HepG2 (cell line): ENCODE data around the gene FBXO10. TPM values are rescaled to one million over a fixed set of nuclear protein-coding genes. Genes with fewer than 3 reads are reported as not detected.

Source experiments
- ATAC-seq: fragments of 200-7000 bp; cut with Tn5 transposase; 3 replicates; pipeline ENCODE4 v1.9.1; 2020; ENCODE audit warnings: mild to moderate bottlenecking, moderate library complexity
- BruUV-seq: library from RNA; stranded (reverse); fragments of 400-500 nt; replicated peaks from 2 replicates; lab custom pipeline; 2021; lab: Mats Ljungman, UMichigan
- CTCF ChIA-PET: fragments of 300-600 bp; formaldehyde crosslinking; extraction: SDS; loops from one replicate; lab custom pipeline; 2021; ENCODE audit warnings: low total read pairs, inconsistent platforms, low intra/inter-chr PET ratio; lab: Yijun Ruan, JAX
- POLR2A ChIA-PET: fragments of 350-600 bp; sonication (Branson Sonifier 250); formaldehyde crosslinking; loops from one replicate; lab custom pipeline; 2020; ENCODE audit warnings: antibody characterized with exemption, inconsistent platforms; lab: Yijun Ruan, JAX
- DNase-seq: peaks from one replicate; pipeline ENCODE4 v3.0.0-alpha.2; 2015; ENCODE audit warnings: low spot score
- FAIRE-seq: peaks from 3 replicates; lab custom pipeline; 2011; peaks lifted over from hg19 to GRCh38; lab: Jason Lieb, UNC
- H2AFZ ChIP-seq: one replicate; pipeline ENCODE4 v1.6.1; 2011; ENCODE audit warnings: low read length, inconsistent platforms
- H3K27ac ChIP-seq: fragments of 300-600 bp; 3 replicates; pipeline ENCODE4 v1.8.0; 2011; ENCODE audit warnings: mixed run types, mild to moderate bottlenecking, mixed read lengths, low read length, inconsistent platforms; ENCODE audit not compliant: insufficient read depth; ENCODE audit errors: extremely low read length
- H3K27me3 ChIP-seq, 2 experiments: fragments of 200-600 bp in 1 of 2; 2 replicates in 1 of 2; 3 replicates in 1 of 2; pipeline versions ENCODE4 v1.6.0 to v1.8.0; 2011; ENCODE audit warnings: low read length in 2 of 2, mild to moderate bottlenecking in 2 of 2, moderate library complexity in 2 of 2, inconsistent platforms in 1 of 2; ENCODE audit not compliant: insufficient read depth in 2 of 2, control insufficient read depth in 1 of 2
- H3K36me3 ChIP-seq, 2 experiments: fragments of 200-600 bp in 1 of 2; replicated peaks in 1 of 2; 2 replicates in 1 of 2; 3 replicates in 1 of 2; pipeline versions ENCODE4 v1.5.1 to v1.8.0; 2011; ENCODE audit warnings: low read length in 2 of 2, inconsistent platforms in 1 of 2; ENCODE audit not compliant: insufficient read depth in 2 of 2, control insufficient read depth in 1 of 2
- H3K4me1 ChIP-seq: 2 replicates; pipeline ENCODE4 v1.5.1; 2012; ENCODE audit warnings: low read length, inconsistent platforms; ENCODE audit not compliant: insufficient read depth
- H3K4me2 ChIP-seq: 2 replicates; pipeline ENCODE4 v1.6.0; 2011; ENCODE audit warnings: low read depth, low read length, inconsistent platforms
- H3K4me3 ChIP-seq, 3 experiments: fragments of 200-600 bp in 1 of 3; sonication (generic), shearing (Covaris generic) in 1 of 3; replicated peaks in 1 of 3; 2 replicates each; pipeline ENCODE4 v1.5.1; 2011 to 2016; ENCODE audit warnings: low read length in 3 of 3, inconsistent platforms in 2 of 3, low read depth in 2 of 3, mild to moderate bottlenecking in 2 of 3, control low read depth in 1 of 3, mixed read lengths in 1 of 3; ENCODE audit not compliant: insufficient read depth in 1 of 3
- H3K79me2 ChIP-seq: one replicate; pipeline ENCODE4 v1.6.1; 2011; ENCODE audit warnings: low read length, inconsistent platforms; ENCODE audit not compliant: insufficient read depth
- H3K9ac ChIP-seq: 2 replicates; pipeline ENCODE4 v1.6.0; 2011; ENCODE audit warnings: mild to moderate bottlenecking, low read depth, low read length, inconsistent platforms; ENCODE audit not compliant: insufficient read depth
- H3K9me3 ChIP-seq: 2 replicates; pipeline ENCODE4 v1.5.1; 2012; ENCODE audit warnings: mild to moderate bottlenecking, low read length
- H4K20me1 ChIP-seq: 2 replicates; pipeline ENCODE4 v1.6.0; 2011; ENCODE audit warnings: inconsistent platforms, mild to moderate bottlenecking, low read length, moderate library complexity; ENCODE audit not compliant: insufficient read depth
- ARNTL ChIP-seq: sonication (generic); formaldehyde crosslinking; IDR thresholded peaks from 2 replicates; pipeline ENCODE4 v1.4.0; 2020; ENCODE audit warnings: mild to moderate bottlenecking, missing genetic modification reagents
- FOSL2 ChIP-seq: sonication (generic); formaldehyde crosslinking; IDR thresholded peaks from 2 replicates; pipeline ENCODE4 v1.4.0; 2020; ENCODE audit warnings: missing genetic modification reagents
- HNF4A ChIP-seq: sonication (generic); formaldehyde crosslinking; IDR thresholded peaks from 2 replicates; pipeline ENCODE4 v1.4.0; 2020; ENCODE audit warnings: missing genetic modification reagents
- JUN ChIP-seq: sonication (generic); formaldehyde crosslinking; IDR thresholded peaks from 2 replicates; pipeline ENCODE4 v1.4.0; 2020; ENCODE audit warnings: mild to moderate bottlenecking, missing genetic modification reagents
- JUNB ChIP-seq: sonication (generic); formaldehyde crosslinking; IDR thresholded peaks from 2 replicates; pipeline ENCODE4 v1.8.0; 2022; ENCODE audit warnings: missing genetic modification reagents, mild to moderate bottlenecking, borderline replicate concordance
- MIXL1 ChIP-seq: IDR thresholded peaks from 2 replicates; pipeline ENCODE4 v1.6.1; 2016
- MTA3 ChIP-seq: sonication (generic); formaldehyde crosslinking; IDR thresholded peaks from 2 replicates; pipeline ENCODE4 v1.4.0; 2020; ENCODE audit warnings: missing genetic modification reagents
- NFYB ChIP-seq: sonication (generic); formaldehyde crosslinking; IDR thresholded peaks from 2 replicates; pipeline ENCODE4 v1.4.0; 2020; ENCODE audit warnings: missing genetic modification reagents
- NFYC ChIP-seq: IDR thresholded peaks from 2 replicates; pipeline ENCODE4 v1.6.1; 2016; ENCODE audit warnings: missing genetic modification reagents, missing compliant biosample characterization
- RBAK ChIP-seq: sonication (generic); formaldehyde crosslinking; IDR thresholded peaks from 2 replicates; pipeline ENCODE4 v1.5.1; 2020; ENCODE audit warnings: mild to moderate bottlenecking, missing genetic modification reagents
- TEAD2 ChIP-seq: sonication (generic); formaldehyde crosslinking; IDR thresholded peaks from 2 replicates; pipeline ENCODE4 v1.9.0; 2021; ENCODE audit warnings: missing genetic modification reagents
- ZNF335 ChIP-seq: sonication (generic); formaldehyde crosslinking; IDR thresholded peaks from 2 replicates; pipeline ENCODE4 v1.4.0; 2020; ENCODE audit warnings: missing genetic modification reagents
- ZNF367 ChIP-seq: sonication (generic); formaldehyde crosslinking; IDR thresholded peaks from 2 replicates; pipeline ENCODE4 v1.4.0; 2020; ENCODE audit warnings: missing genetic modification reagents, borderline replicate concordance
- ZNF644 ChIP-seq: IDR thresholded peaks from 2 replicates; pipeline ENCODE4 v1.6.1; 2016; ENCODE audit warnings: low read depth
- ZNF652 ChIP-seq: IDR thresholded peaks from 2 replicates; pipeline ENCODE4 v1.6.1; 2016; ENCODE audit warnings: low read depth, borderline replicate concordance
- ZNF776 ChIP-seq: sonication (generic); formaldehyde crosslinking; IDR thresholded peaks from 2 replicates; pipeline ENCODE4 v1.4.0; 2020; ENCODE audit warnings: mild to moderate bottlenecking, missing genetic modification reagents
- WGBS: methylation state at CpG from one replicate; pipeline ENCODE4 v1.1.6; 2017; ENCODE audit warnings: low lambda C conversion rate; 5-methylcytosine and 5-hydroxymethylcytosine counted together
- in situ Hi-C: cut with HindIII; loops from 2 replicates; pipeline ENCODE4 v1.10.0; 2017; ENCODE audit warnings: low pct_unique_long_range_greater_than_20kb; ENCODE audit not compliant: extremely low pct_ligation_motif_present
- intact Hi-C: fragments of 100-400 bp; cut with micrococcal nuclease; formaldehyde crosslinking; loops from one replicate; pipeline ENCODE4 v1.10.0; 2022; ENCODE audit not compliant: unreplicated experiment
- polyA plus RNA-seq, 8 experiments: library from polyadenylated mRNA; depleted of rRNA in 3 of 8; stranded (reverse) in 7 of 8; unstranded in 1 of 8; fragments of >200 nt; fragmentation: Illumina TruSeq in 4 of 8; extraction: Trizol in 4 of 8; gene quantifications; 2 replicates each; pipeline versions ENCODE4 v1.2.1 to v1.2.3, GENCODE V29; 2011 to 2016; ENCODE audit warnings: low read depth in 4 of 8, missing spikeins in 1 of 8, mixed read lengths in 1 of 8; ENCODE audit not compliant: insufficient read depth in 1 of 8
- total RNA-seq, 5 experiments: library from RNA; depleted of rRNA; stranded (reverse); fragments of >200 nt; fragmentation: Illumina TruSeq; extraction: Trizol; gene quantifications; 2 replicates each; pipeline ENCODE4 v1.2.3, GENCODE V29; 2016; ENCODE audit warnings: low read depth in 1 of 5

The FBXO10 gene
- total and polyA plus RNA-seq, 2 of the 13 experiments (the other 11 are each of a cell fraction or from before 2014, with no cell fraction given) = 3.1 to 5.1 TPM

- no peak for TF ChIP-seq JUN (CRISPR knock-in tag)
- TF ChIP-seq JUNB (CRISPR knock-in tag) = no peak
- TF ChIP-seq HNF4A (CRISPR knock-in tag) = peak; percentile 46; the same call in 1 of the 2 replicates
- 0 out of 2 replicates have a peak, but pooled peaks have one; percentile 18 for TF ChIP-seq ZNF644 (CRISPR knock-in tag)
- TF ChIP-seq ZNF776 = no peak
- TF ChIP-seq FOSL2 (CRISPR knock-in tag) = peak; percentile 71
- no peak for TF ChIP-seq ZNF335 (CRISPR knock-in tag)
- no peak for TF ChIP-seq TEAD2
- no peak for TF ChIP-seq MTA3 (CRISPR knock-in tag)
- TF ChIP-seq ZNF367 (CRISPR knock-in tag) = no peak
- peak; percentile 72; the same call in 1 of the 2 replicates for TF ChIP-seq ZNF652 (CRISPR knock-in tag)
- TF ChIP-seq RBAK (CRISPR knock-in tag) = no peak
These were observed 104.1 kb downstream of the FBXO10 start (continued) for GRCh38 chr9:37471942-37472684.

GRCh38 chr9:37468620-37469019, 107.6 kb downstream of the FBXO10 start:
- Histone ChIP-seq H2AFZ (no peak overlapping the region), H3K36me3 (no peaks in the 10 kb centered on the region), H3K27ac (no peak overlapping the region), H3K4me2 (no peak overlapping the region), H3K9me3 (no peaks in the 10 kb centered on the region), H4K20me1 (peaks cover 5% of the 10 kb centered on the region), H3K9ac (no peak overlapping the region), H3K27me3 (no peaks in the 10 kb centered on the region; a peak in 1 of 5 replicates), H3K79me2 (peaks cover 12% of the 10 kb centered on the region), H3K4me3 (no peak overlapping the region), H3K4me1 (peaks cover 28% of the 10 kb centered on the region)
- TF ChIP-seq ARNTL (CRISPR knock-in tag) (no peak), NFYB (CRISPR knock-in tag) (peak; percentile 34; the same call in 1 of the 2 replicates), NFYC (CRISPR knock-in tag) (0 out of 2 replicates have a peak, but pooled peaks have one; percentile 38), MIXL1 (CRISPR knock-in tag) (no peak)
- in situ Hi-C loops (no loop called here), intact Hi-C loops (no loop called here)
- CTCF ChIA-PET = no interaction called here
- DNase-seq (no peak), ATAC-seq (no peak), FAIRE-seq (no peak)
- POLR2A ChIA-PET = no interaction called here
- no TSS peak for BruUV-seq
- 92% methylated on average over 6 of the region's 6 CpGs for WGBS
